Measurements from ENCODE around the gene RBFOX1.

- TF ChIP-seq CTCF (IDR thresholded peaks at IDR 0.05) (no peak), ZFX (IDR thresholded peaks at IDR 0.05; ENCODE audit: borderline replicate concordance) (no peak)
These were observed 65.3 kb downstream of the RBFOX1 start for GRCh38 chr16:7397901-7398300.
